Middle frontal gyrus (tissue), 1 donor: ENCODE results near the gene THRB.
"Not testable (repeated sequence)": the region's sequence is repeated elsewhere in the genome, so short reads cannot be mapped to it uniquely, and the experiment has no call there.

Experiments used
- DNase-seq: peaks from one replicate; pipeline ENCODE4 v3.0.0-alpha.2; 2015; ENCODE audit warnings: low spot score; ENCODE audit errors: extremely low spot score

THRB gene

GRCh38 chr3:24120434-24120833, 374.2 kb downstream of the THRB start:
- DNase-seq, result no peak

DNA sequence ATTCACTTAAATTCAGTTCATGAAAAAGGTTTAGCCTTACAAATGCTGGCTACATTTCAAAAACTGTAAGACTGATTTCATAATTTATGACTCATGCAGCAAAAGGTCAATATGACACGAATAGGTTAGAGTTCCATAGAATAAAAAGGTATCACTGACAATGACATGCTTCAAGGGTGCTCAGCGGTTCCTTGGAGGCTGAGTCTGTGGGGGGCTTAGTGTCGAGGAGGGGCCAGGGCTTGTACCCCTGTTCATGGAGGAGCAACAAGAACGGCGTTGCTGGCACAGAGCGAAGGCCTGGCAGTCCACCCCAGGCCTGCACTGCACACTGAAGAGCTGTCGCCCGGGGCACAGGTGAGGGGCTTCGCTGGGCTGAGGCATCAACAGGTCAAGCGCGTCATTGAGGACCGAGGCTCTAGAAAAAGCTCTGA, 375.3 kb downstream of the THRB start:
- no peak for DNase-seq

DNA sequence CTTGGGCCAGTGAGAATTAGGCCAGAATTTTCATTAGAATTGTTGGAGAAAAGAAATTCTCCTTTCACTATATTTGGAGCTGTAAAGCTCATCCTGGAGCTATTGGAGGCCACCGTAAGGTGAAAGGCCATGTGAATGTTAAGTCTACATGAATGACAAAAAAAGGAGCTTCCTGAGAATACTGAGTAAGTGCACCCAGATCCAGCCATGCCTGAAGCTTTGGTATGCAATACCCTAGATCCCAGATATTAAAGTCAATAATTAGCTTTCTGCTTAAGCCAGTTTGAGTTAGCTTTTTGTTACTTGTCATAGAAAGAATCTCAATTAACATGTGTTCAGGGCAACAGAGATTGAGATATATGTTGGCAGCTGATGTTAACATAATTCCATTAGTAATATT, 377.1 kb downstream of the THRB start:
- no peak for DNase-seq

DNA sequence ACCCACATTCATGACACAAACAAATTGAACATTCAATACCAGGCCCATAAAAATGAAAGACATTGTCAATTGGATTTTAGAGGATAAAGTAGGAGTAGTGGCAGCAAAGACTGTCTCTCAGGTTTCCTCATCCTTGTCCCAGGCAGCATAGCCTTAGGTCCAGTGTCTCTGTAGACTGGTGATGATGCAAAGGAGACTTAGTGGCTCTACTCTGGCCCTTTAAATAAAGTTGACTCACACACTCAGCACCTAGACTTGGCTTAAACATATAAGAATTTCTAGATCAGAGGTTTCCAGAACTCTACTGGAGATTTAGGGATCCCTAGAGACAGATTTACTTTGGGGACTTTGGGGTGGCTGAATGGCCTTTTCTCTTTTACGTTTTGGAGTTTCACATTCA, 382.9 kb downstream of the THRB start:
- DNase-seq, result no peak

DNA sequence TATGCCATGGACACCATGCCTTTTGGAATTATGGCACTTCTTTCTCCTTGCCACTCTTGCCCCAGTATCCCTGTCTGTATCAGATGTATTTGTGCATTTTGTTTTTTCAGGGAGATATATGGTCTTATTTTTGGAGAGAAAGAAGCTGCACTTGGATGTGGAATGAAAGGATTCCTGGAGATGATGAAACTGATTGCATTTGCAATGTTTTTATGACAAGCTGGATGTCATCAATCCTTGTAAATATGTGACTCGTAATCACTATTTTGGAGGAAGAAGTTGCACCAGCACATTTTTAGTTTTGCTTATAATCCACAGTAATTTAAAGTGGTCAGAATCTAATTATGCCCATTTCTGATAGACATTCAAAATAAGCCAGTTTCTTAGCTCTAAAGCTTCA, 384.6 kb downstream of the THRB start:
- no peak for DNase-seq

DNA sequence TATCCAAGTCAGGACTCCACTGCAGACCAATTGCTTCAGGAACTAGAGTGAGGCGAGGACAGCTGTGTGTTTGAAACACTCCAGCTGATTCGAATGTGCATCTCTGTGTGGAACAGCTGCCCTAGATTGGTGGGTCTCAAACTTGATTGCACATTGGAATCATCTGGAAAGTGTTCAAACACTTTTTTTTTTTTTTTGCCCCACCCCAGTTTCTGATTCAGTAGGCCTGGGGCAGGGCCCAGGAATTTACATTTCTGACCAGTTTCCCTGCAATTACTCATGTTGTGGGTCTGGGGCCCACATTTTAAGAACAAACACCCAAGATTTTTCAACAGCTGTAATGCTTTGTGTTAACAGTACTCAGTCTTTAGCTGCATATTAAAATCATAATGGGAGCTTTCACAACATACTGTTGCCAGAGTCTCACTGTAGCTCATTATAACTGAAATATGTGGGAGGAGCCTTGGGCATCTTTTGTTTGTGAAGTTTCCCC, 392.9 kb downstream of the THRB start:
- no peak for DNase-seq

GRCh38 chr3:24100696-24101402, 393.8 kb downstream of the THRB start:
- DNase-seq, result no peak

DNA sequence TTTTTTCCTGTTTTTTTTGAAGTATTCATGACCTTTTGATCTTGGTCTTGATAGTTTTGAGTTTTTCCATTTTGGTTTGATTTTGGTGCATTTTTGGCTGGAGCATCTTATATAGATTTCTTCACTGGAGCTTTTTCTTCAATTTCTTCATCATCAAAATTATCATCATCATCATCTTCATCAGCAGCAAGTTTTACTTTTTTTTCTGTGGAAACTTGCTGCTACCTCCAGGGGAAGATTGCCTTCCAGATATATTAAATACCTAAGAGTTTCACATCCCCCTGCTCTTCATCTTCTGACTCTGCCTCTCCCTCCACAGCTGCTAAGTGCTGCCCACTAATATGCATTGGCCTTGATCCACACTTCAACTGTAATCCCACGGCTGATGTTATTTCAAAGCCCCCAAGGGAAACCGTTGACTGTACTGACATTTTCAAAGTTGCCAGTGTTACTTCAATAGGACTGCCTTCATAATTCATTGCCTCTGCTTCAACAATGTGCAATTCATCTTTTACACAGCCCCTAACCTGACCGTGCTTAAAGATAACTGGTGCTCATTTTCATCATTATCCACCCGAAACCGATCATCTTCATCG, 397.9 kb downstream of the THRB start:
- no peak for DNase-seq

DNA sequence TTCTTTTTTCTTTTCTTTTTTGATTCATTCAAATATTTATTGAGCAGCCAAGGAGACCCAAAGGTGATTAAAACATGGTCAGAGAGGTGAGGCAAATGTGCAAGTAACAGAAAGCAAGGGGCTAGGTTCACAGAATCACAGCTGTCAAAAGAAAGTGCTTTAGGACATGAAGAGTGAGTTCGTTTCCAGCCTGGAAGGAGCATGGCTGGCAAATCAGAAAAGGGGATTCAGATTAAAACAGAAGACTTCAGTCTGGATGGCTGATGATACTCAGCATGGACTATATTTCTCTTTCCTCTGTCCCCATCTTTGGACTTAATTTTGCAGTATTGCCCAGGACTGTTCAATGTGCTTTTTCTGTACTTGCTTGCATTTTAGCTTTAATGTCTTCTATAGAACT, 398.4 kb downstream of the THRB start:
- no peak for DNase-seq

- not testable (repeated sequence) for DNase-seq
These were observed 399.8 kb downstream of the THRB start for GRCh38 chr3:24094818-24095217.

DNA sequence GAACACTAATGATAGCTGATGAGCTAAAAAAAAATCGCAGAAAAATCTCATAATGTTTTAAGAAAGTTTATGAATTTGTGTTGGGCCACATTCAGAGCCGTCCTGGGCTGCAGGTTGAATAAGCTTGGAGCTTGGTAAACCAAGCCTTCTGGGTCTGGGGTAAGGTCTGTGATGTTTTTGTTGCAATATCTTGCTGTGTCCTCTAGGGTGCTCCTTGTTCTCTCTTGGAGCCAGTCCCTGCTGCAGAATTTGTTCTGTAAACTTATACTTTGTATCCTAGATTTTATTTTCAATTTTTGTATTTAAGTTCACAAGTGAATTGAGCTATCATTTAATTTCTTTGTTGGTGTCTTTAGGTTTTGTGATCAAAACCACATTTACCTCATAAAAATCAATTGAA, 405.9 kb downstream of the THRB start:
- DNase-seq, result no peak

GRCh38 chr3:24087469-24087868, 407.2 kb downstream of the THRB start:
- no peak for DNase-seq

- DNase-seq, result no peak
These were observed 407.8 kb downstream of the THRB start for GRCh38 chr3:24086617-24087404.

- no peak for DNase-seq
These were observed 408.4 kb downstream of the THRB start for GRCh38 chr3:24086206-24086605.

- DNase-seq, result no peak
These were observed 422.5 kb downstream of the THRB start for GRCh38 chr3:24072193-24072592.

DNA sequence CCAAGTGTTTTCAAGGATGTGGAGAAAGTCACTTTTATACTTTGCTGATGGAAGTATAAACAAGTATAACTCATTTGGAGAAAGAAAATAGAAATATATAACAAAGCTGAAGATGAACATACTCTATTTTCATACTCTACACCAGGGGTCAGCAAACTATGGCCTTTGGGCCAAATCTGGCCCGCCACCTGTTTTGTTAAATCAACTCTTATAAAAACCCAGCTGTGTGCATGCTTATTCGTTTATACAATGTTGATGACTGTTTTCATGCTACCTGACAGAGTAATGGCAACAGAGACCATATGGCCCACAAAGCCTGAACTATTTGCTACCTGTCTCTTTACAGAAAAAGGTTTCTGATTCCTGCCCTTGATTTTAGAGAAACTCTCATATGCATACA, 425.6 kb downstream of the THRB start:
- DNase-seq, result no peak

DNA sequence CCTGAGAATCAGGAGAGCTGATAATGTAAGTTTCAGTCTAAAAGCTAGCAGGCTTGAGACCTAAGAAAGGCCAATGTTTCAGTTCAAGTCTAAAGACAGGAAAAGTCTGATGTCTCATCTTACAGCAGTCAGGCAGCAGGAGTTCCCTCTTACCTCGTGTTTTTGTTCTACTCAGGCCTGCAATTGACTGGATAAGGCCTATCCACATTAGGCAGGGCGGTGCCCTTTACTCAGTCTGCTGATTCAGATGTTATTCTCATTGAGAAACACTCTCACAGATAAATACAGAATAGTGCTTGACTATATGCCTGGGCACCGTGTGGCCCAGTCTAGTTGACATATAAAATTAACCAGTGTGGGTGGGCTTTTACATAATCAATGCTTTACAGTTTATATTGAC, 427.2 kb downstream of the THRB start:
- DNase-seq, result no peak
